HS-27A (cell line): ENCODE results near the gene SPAG16.

Experiments
- DNase-seq: peaks from one replicate; pipeline ENCODE4 v3.0.0-alpha.2; 2012; ENCODE audit warnings: low read depth, missing footprints

The SPAG16 gene

GRCh38 chr2:214277880-214278279 is 993.6 kb downstream of the SPAG16 start:
- no peak for DNase-seq

GRCh38 chr2:214286011-214286410 is 1001.7 kb downstream of the SPAG16 start:
- no peak for DNase-seq

GRCh38 chr2:214293593-214293992 is 1009.3 kb downstream of the SPAG16 start:
- DNase-seq = no peak

- no peak for DNase-seq
Measured at GRCh38 chr2:214294426-214294825, 1010.2 kb downstream of the SPAG16 start.

GRCh38 chr2:214297423-214297822 is 1013.2 kb downstream of the SPAG16 start:
- no peak for DNase-seq

GRCh38 chr2:214310319-214310718 is 1026.1 kb downstream of the SPAG16 start:
- DNase-seq = no peak

GRCh38 chr2:214311031-214311533 is 1026.8 kb downstream of the SPAG16 start:
- DNase-seq = no peak

- DNase-seq = no peak
Measured at GRCh38 chr2:214311931-214312749, 1027.9 kb downstream of the SPAG16 start.

GRCh38 chr2:214315324-214315723 is 1031.1 kb downstream of the SPAG16 start:
- DNase-seq = no peak

GRCh38 chr2:214320211-214320610 is 1035.9 kb downstream of the SPAG16 start:
- no peak for DNase-seq

GRCh38 chr2:214322662-214323061 is 1038.4 kb downstream of the SPAG16 start:
- DNase-seq = no peak

- DNase-seq = no peak
Measured at GRCh38 chr2:214325404-214325803, 1041.1 kb downstream of the SPAG16 start.

GRCh38 chr2:214328941-214329340 is 1044.7 kb downstream of the SPAG16 start:
- DNase-seq = no peak

GRCh38 chr2:214341646-214342045 is 1057.4 kb downstream of the SPAG16 start:
- no peak for DNase-seq

GRCh38 chr2:214358506-214358905 is 1074.2 kb downstream of the SPAG16 start:
- DNase-seq = no peak

GRCh38 chr2:214361116-214361515 is 1076.9 kb downstream of the SPAG16 start:
- DNase-seq = no peak

GRCh38 chr2:214365549-214365948 is 1081.3 kb downstream of the SPAG16 start:
- DNase-seq = no peak

- no peak for DNase-seq
Measured at GRCh38 chr2:214367171-214367570, 1082.9 kb downstream of the SPAG16 start.

GRCh38 chr2:214376618-214377285 is 1092.5 kb downstream of the SPAG16 start:
- DNase-seq = no peak

GRCh38 chr2:214377286-214377624 is 1093.0 kb downstream of the SPAG16 start:
- no peak for DNase-seq

GRCh38 chr2:214378455-214379103 is 1094.3 kb downstream of the SPAG16 start:
- no peak for DNase-seq

GRCh38 chr2:214379227-214379626 is 1095.0 kb downstream of the SPAG16 start:
- DNase-seq = no peak

- no peak for DNase-seq
Measured at GRCh38 chr2:214380681-214381080, 1096.4 kb downstream of the SPAG16 start.
